Muscle of arm (tissue), 12 donors: ENCODE data around the gene HPGD. TPM values are rescaled to one million over a fixed set of nuclear protein-coding genes. Genes with fewer than 3 reads are reported as not detected.

Experiments used
- DNase-seq: peaks from one replicate; pipeline ENCODE4 v3.0.0-alpha.2; 2013
- polyA plus RNA-seq, 12 donors: library from polyadenylated mRNA; unstranded; fragments of 120-200 nt; gene quantifications; one replicate each; pipeline ENCODE4 v1.2.1, GENCODE V29; 2013; ENCODE audit not compliant: insufficient read length in 12 of 12

The HPGD gene
- polyA plus RNA-seq, 12 donors: 5.1 to 23.0 (median 8.4) TPM; not detected in 1

DNA sequence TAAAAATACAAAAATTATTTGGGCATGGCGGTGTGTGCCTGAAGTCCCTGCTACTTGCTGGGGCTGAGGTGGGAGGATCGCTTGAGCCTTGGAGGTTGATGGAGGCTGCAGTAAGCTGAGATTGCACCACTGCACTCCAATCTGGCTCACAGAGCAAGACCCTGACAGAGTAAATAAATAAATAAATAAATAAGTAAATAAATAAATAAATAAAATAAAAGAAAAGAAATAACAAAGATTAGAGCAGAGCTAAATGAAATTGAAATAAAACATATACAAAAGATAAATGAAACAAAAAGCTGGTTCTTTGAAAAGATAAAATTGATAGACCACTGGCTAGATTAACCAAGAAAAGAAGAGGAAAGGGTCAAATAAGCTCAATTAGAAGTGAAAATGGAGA is 43.1 kb downstream of the HPGD start:
- DNase-seq: no peak

DNA sequence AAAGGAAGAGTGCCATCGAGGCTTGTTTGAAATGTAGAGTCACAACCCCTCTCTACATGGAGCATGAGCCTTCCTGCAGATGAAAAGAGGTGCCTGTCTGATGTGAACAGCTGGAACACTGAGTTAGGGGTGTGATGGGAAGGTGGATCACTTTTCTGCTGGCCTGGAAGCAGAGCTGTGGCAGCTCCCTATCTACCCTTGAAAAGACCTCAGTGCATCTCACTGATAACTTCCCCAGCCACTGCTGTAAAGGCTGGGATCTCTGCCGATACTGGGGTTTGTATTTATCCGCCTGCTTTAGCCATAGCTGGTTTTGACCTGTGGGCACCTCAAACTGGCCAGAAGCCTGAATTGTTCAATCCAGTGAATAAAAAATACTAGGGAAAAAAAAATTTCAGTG is 46.8 kb downstream of the HPGD start:
- no peak for DNase-seq

DNA sequence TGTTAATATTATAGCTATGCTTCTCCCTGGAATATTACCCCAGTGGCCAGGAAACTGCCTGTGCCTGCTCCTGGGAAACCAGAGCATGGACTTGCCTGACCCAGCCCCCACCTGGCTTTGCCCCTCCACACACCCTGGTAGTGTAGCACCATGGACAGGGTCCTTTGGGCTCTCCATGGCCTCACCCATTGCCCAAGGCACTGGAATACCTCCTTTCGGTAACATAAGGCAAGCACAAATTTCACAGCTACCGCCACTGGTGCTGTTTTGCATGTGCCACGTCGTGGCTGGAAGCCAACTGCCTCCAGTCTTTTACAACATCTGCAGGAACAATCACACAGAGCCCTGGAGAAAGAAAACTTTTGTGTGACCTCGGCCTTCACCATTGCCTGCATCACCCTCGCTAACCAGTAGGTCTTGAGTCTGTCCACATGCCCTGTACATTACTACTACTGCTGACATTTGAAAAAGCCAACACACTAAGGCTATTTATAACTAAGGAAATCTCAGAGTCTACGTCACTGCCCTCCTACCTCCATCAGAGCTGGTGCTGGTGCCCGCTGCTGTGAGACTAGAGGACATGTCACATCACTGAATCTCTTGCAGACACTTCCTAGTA is 47.7 kb downstream of the HPGD start:
- DNase-seq: no peak

- DNase-seq: no peak
These were observed 55.2 kb downstream of the HPGD start for GRCh38 chr4:174467107-174467506.

DNA sequence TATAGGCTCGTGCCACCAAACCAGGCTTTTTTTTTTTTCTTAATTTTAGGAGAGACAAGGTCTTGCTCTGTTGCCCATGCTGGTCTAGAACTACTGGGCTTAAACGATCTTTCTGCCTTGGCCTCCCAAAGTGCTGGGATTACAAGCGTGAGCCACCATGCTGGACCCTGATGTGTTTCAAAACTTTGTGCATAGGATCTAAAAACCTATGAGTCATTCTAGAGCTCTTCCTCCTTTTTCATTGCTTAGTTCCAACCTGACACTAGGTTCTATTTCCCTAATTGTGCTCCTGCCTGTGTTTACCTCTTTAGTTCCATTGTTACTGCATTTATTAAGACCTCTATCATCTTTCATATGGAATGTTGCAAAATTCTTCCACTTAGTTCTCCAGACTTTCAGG is 57.3 kb downstream of the HPGD start:
- DNase-seq: no peak

DNA sequence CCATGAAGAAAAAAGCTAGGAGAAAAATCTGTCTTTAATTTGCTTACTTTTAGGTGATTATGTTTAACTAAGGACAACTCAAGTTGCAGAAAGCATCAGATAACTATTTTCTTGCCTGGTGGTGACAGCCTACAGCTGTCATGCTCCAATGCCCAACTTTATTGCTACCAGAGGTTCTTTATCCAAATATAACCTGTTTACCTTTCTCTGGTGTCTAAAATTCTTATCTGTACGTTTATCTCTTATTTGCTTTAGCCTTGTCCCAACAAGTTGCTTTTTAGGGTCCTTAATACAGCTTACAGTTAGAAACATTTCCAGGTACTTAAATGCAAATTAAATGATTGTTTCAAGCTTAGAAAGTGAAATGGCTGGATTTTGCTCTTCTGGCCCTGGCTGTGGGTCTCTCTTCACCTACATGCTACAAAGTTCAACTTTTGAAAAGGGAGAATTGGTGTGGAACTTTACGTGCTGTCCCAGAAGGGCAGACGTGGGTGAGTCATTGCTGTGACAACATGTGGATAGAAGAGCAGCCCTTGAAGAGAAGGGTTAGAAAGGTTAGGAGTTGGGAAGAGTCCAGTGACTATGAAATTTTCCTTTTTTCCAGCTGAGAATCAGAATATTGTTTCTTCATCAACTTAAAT is 60.7 kb downstream of the HPGD start:
- no peak for DNase-seq

DNA sequence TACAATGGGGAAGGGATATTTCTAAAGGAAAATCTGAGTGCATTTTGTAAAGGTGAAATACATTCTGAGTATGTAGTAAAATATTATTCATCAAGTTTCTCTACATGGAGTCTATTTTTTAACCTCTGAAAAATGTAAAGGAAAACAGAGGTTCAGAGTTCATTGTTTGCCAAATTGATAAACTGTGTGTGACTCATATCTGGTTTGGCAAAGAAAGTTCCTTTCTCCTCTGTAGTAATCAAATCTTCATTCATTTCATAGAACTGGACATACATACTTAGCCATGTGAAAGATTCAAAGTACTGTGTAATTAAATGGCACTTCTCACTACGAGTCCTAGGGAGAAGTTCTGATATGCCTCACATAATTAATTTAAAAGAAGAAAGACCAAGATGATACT is 61.6 kb downstream of the HPGD start:
- no peak for DNase-seq

GRCh38 chr4:174457468-174457867 is 64.8 kb downstream of the HPGD start:
- DNase-seq: peak; percentile 86

DNA sequence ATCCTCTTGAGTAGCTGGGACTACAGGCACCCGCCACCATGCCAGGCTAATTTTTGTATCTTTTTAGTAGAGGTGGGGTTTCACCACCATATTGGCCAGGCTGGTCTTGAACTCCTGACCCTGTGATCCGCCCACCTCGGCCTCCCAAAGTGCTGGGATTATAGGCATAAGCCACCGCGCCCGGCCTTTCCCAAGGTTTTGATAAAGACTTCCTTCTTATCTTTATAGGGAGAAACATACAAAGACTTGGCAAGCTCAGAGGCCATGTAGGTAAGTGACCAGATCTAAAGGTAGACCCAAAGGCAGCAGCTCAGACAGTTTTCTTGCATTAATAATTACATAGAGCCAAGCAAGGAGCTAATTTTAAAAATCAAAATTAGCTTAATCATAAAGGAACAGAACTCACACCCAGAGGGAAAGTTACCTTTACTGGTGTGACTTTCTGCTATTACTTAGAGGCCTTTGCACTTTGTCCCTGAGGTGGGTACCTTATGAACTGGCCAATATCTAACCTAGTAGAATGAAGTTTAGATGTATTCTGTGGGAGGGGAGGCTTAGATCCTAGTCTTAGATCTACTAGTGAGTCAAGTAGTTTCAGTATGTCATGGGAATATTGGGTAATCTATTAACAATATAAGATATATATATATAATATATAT is 67.3 kb downstream of the HPGD start:
- DNase-seq: no peak

DNA sequence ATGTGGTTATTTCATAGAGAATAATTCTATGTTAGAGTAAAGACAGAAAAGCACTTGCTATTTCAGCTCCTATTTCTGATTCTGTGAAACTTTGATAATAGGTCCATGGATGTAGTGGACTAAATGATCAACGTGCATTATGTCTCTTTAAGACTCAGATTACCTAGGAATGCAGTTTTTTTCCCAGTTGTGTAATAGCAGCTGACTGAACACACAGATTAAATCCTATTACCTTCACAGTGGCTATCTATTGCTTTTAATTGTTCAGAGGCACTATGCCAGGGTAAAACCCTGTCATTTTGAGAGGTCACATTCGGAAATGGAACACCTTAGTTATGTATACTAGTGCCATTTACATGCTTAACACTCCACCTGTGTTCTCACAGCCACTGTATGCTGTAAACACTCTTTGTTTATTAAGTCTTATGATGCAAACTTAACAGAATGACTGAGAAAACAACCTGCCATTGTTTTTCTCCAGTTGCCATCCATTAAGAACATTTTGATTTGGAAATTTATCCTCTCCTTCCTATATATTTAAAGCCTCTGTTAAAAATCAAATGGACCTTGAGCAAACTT is 70.5 kb downstream of the HPGD start:
- no peak for DNase-seq

DNA sequence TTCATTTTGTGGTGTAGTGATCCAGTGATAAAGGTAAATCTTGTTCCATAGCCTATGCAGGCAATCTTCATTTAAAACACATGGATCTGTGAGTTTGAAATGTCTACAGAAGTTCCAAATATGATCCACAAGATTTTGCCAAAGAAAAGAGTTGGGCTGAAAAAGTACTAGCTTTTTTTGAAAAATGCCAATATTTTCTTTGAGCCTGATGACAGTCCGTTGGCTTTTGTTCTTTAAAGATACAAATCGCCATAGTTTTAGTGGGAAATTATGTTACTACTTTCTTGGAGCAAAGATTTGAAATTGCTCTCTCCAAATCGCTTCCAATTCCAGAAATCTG is 71.5 kb downstream of the HPGD start:
- DNase-seq: no peak

DNA sequence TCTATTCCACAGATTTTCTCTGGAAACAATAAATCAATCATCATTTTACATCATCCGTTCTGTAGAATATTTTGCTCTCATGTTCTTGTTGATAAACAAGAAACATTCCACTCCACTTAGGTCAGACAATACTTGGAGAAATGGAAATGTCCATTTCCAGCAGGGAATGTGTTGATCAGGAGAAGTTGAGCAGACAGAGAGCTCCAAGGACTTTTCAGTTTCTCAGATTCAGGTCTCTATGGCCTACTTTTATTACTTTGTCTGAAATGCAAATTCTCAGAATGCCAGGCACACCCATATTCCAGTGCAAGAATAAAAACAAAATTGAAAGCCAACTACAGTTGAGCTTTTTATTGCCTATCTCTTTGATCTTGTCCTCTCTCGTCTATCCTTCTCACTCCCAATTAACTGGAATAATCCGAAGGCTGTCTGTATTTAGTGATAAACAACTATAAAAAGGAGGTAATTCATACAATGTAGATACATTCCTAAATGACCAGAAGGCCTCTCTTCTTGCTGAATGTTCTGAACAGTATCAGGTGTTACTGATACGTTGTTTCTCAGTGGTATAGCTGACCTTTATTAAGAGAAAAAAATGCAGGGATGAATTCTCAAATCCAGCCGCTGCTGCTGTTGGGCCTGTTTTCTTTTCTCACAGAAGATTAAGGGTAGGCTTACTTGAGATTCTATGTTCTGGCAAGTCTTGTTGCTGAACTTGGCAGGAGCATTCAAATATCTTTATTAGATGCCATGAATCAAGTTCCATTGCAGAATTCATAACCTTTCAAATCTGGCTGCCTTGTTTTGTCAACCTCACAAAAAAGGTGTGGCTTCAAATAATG is 72.1 kb downstream of the HPGD start:
- peak; percentile 48 for DNase-seq

GRCh38 chr4:174449152-174449551 is 73.1 kb downstream of the HPGD start:
- DNase-seq: no peak

GRCh38 chr4:174444390-174444789 is 77.9 kb downstream of the HPGD start:
- DNase-seq: no peak

Other genes starting within 250 kb of the HPGD start
- 10 to 100 TPM in 11 of 12 donors, not detected in 1; 13.6 to 27.6 (median 16.6) TPM for gene FBXO8, start 238.8 kb downstream of the HPGD start, polyA plus RNA-seq
- gene CEP44, start 238.6 kb downstream of the HPGD start, polyA plus RNA-seq: 10 to 100 TPM in 11 of 12 donors, not detected in 1; 10.1 to 25.8 (median 17.1) TPM